Smooth muscle cell (in vitro differentiated cells): ENCODE results near the gene NFE2L3. TPM values are rescaled to one million over a fixed set of nuclear protein-coding genes. Genes with fewer than 3 reads are reported as not detected.

Experiments used
- DNase-seq: peaks from one replicate; lab custom pipeline; 2025; ENCODE audit not compliant: unreplicated experiment; lab: John Stamatoyannopoulos, UW
- H2AFZ ChIP-seq: fragments of 200-600 bp; sonication (generic); 2 replicates; pipeline ENCODE4 v1.6.0; 2016; ENCODE audit warnings: antibody characterized with exemption, low read depth, mild to moderate bottlenecking
- H3F3A ChIP-seq: fragments of 200-600 bp; sonication (generic); 2 replicates; pipeline ENCODE4 v1.6.0; 2017; ENCODE audit warnings: antibody characterized with exemption, low read depth
- H3K27ac ChIP-seq: fragments of 200-600 bp; sonication (generic); 2 replicates; pipeline ENCODE4 v1.5.1; 2016; ENCODE audit warnings: low read depth, mild to moderate bottlenecking
- H3K27me3 ChIP-seq: fragments of 200-600 bp; sonication (generic); 2 replicates; pipeline ENCODE4 v1.6.1; 2016; ENCODE audit warnings: low read depth, mild to moderate bottlenecking
- H3K36me3 ChIP-seq: fragments of 200-600 bp; sonication (generic); 2 replicates; pipeline ENCODE4 v1.5.1; 2016; ENCODE audit warnings: low read depth
- H3K4me1 ChIP-seq: fragments of 200-600 bp; sonication (generic); 2 replicates; pipeline ENCODE4 v1.5.1; 2016; ENCODE audit warnings: low read depth
- H3K4me2 ChIP-seq: fragments of 200-600 bp; sonication (generic); 2 replicates; pipeline ENCODE4 v1.6.0; 2016; ENCODE audit warnings: mild to moderate bottlenecking
- H3K4me3 ChIP-seq: fragments of 200-600 bp; sonication (generic); 2 replicates; pipeline ENCODE4 v1.5.1; 2016; ENCODE audit warnings: mild to moderate bottlenecking
- H3K79me2 ChIP-seq: fragments of 200-600 bp; sonication (generic); 2 replicates; pipeline ENCODE4 v1.6.0; 2016; ENCODE audit warnings: low read depth, mild to moderate bottlenecking
- H3K9ac ChIP-seq: fragments of 200-600 bp; sonication (generic); 2 replicates; pipeline ENCODE4 v1.6.0; 2016; ENCODE audit warnings: low read depth
- H3K9me3 ChIP-seq: fragments of 200-600 bp; sonication (generic); replicated peaks from 2 replicates; pipeline ENCODE4 v1.5.1; 2016; ENCODE audit warnings: low read depth
- H4K20me1 ChIP-seq: fragments of 200-600 bp; sonication (generic); 2 replicates; pipeline ENCODE4 v1.6.0; 2016; ENCODE audit warnings: low read depth
- CTCF ChIP-seq: fragments of 200-600 bp; sonication (generic); IDR thresholded peaks from 2 replicates; pipeline ENCODE4 v1.5.1; 2017; ENCODE audit warnings: borderline replicate concordance, mild to moderate bottlenecking, antibody characterized with exemption; ENCODE audit not compliant: insufficient read depth, poor library complexity, severe bottlenecking
- WGBS: methylation state at CpG from one replicate; pipeline ENCODE4 v1.1.7; 2016; ENCODE audit warnings: low lambda C conversion rate; 5-methylcytosine and 5-hydroxymethylcytosine counted together
- polyA plus RNA-seq: library from polyadenylated mRNA; unstranded; fragments of >200 nt; fragmentation: Nextera tagmentation; extraction: Ambion mirVana; gene quantifications from 2 replicates; pipeline ENCODE4 v1.2.1, GENCODE V29; 2016
- total RNA-seq: library from RNA; depleted of rRNA; stranded (reverse); fragments of >200 nt; gene quantifications from 2 replicates; pipeline ENCODE4 v1.2.3, GENCODE V29; 2014

NFE2L3 gene
- total and polyA plus RNA-seq, 2 experiments from 2014 or later: 2.4 to 5.5 TPM

GRCh38 chr7:26156451-26157420 lies 4.7 kb downstream of the NFE2L3 start:
- Histone ChIP-seq H3K27me3 (peaks cover 25% of the 10 kb centered on the region), H4K20me1 (no peaks in the 10 kb centered on the region), H3K36me3 (no peaks in the 10 kb centered on the region), H3K4me1 (peaks cover 9% of the 10 kb centered on the region), H3K79me2 (no peaks in the 10 kb centered on the region), H3K27ac (peak overlapping the region; percentile 91), H2AFZ (no peak overlapping the region), H3K4me2 (peak overlapping the region; percentile 77), H3F3A (peaks cover 5% of the 10 kb centered on the region), H3K9me3 (no peaks in the 10 kb centered on the region), H3K9ac (peak overlapping the region; percentile 13), H3K4me3 (no peak overlapping the region)
- no peak for DNase-seq
- WGBS: 75% methylated on average over 20 of the region's 20 CpGs
- no peak for TF ChIP-seq CTCF

DNA sequence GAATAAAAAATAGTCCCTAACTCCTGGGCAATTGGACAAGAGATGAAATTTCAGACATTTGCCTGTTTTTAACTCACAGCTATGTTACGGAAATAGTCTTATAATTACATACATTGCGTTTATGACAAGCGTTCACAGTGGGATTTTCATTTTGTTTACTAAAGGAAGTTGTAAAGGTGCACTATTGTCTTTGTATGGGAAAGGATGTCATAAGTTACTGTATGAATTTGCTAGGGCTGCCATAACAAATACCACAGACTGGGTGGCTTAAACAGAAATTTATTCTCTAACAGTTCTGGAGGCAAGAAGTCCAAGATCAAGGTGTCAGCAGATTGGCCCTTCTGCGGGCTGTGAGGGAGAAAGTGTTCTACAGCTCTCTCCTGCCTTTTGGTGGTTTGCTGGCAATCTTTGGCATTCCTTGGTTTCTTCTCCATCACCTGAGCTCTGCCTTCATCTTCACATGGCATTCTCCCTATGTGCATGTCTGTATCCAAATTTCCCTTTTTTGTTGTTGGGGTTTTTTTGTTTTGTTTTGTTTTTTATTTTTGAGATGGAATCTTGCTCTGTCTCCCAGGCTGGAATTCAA lies 5.6 kb downstream of the NFE2L3 start:
- Histone ChIP-seq H3K4me1 (peaks cover 8% of the 10 kb centered on the region), H3K4me3 (no peak overlapping the region), H3K9ac (no peak overlapping the region), H3K27ac (no peak overlapping the region), H3K9me3 (no peaks in the 10 kb centered on the region), H4K20me1 (no peaks in the 10 kb centered on the region), H2AFZ (no peak overlapping the region), H3K79me2 (no peaks in the 10 kb centered on the region), H3F3A (peaks cover 5% of the 10 kb centered on the region), H3K36me3 (no peaks in the 10 kb centered on the region), H3K4me2 (no peak overlapping the region), H3K27me3 (peaks cover 18% of the 10 kb centered on the region)
- no peak for TF ChIP-seq CTCF
- WGBS: 95% methylated on average over 4 of the region's 4 CpGs
- DNase-seq: no peak

- Histone ChIP-seq H3K9me3 (no peaks in the 10 kb centered on the region), H3K9ac (no peak overlapping the region), H3K27me3 (peaks cover 3% of the 10 kb centered on the region), H3F3A (peaks cover 5% of the 10 kb centered on the region), H4K20me1 (no peaks in the 10 kb centered on the region), H3K4me2 (no peak overlapping the region), H3K36me3 (no peaks in the 10 kb centered on the region), H3K79me2 (no peaks in the 10 kb centered on the region), H3K27ac (no peak overlapping the region), H3K4me1 (peaks cover 8% of the 10 kb centered on the region), H2AFZ (no peak overlapping the region), H3K4me3 (no peak overlapping the region)
- no peak for DNase-seq
- TF ChIP-seq CTCF: no peak
- WGBS: 79% methylated on average over 2 of the region's 2 CpGs
Measured at GRCh38 chr7:26159243-26159642, 7.2 kb downstream of the NFE2L3 start.
